GM23338 (cell line): ENCODE results near the gene NXF1. TPM values are rescaled to one million over a fixed set of nuclear protein-coding genes. Genes with fewer than 3 reads are reported as not detected.
"Not testable (repeated sequence)": the region's sequence is repeated elsewhere in the genome, so short reads cannot be mapped to it uniquely, and the experiment has no call there.

ENCODE experiments used
- ATAC-seq: fragments of 200-7000 bp; cut with Tn5 transposase; 3 replicates; pipeline ENCODE4 v1.9.1; 2020
- DNase-seq: peaks from one replicate; pipeline ENCODE4 v3.0.0-alpha.2; 2015; ENCODE audit warnings: low spot score
- H2AFZ ChIP-seq: fragments of 200-600 bp; sonication (generic); 2 replicates; pipeline ENCODE4 v1.8.0; 2016; ENCODE audit warnings: antibody characterized with exemption, mild to moderate bottlenecking, moderate library complexity
- H3F3A ChIP-seq: fragments of 200-600 bp; sonication (generic); replicated peaks from 2 replicates; pipeline ENCODE4 v1.8.0; 2017; ENCODE audit warnings: antibody characterized with exemption, mixed run types, low read depth
- H3K27ac ChIP-seq: fragments of 200-600 bp; sonication (generic); 2 replicates; pipeline ENCODE4 v1.6.1; 2016; ENCODE audit warnings: low read depth
- H3K27me3 ChIP-seq: fragments of 200-600 bp; sonication (generic); 2 replicates; pipeline ENCODE4 v1.8.0; 2016; ENCODE audit warnings: mild to moderate bottlenecking, mixed run types, moderate library complexity; ENCODE audit not compliant: insufficient read depth
- H3K36me3 ChIP-seq: fragments of 200-600 bp; sonication (generic); 2 replicates; pipeline ENCODE4 v1.8.0; 2016; ENCODE audit warnings: mild to moderate bottlenecking; ENCODE audit not compliant: insufficient read depth
- H3K4me1 ChIP-seq: fragments of 200-600 bp; sonication (generic); 2 replicates; pipeline ENCODE4 v1.8.0; 2016; ENCODE audit warnings: mild to moderate bottlenecking, moderate library complexity; ENCODE audit not compliant: insufficient read depth
- H3K4me2 ChIP-seq: fragments of 200-600 bp; sonication (generic); 2 replicates; pipeline ENCODE4 v1.7.1; 2017; ENCODE audit warnings: mixed run types
- H3K4me3 ChIP-seq: fragments of 200-600 bp; sonication (generic); 2 replicates; pipeline ENCODE4 v1.6.1; 2016; ENCODE audit warnings: mixed run types
- H3K79me2 ChIP-seq: fragments of 200-600 bp; sonication (generic); replicated peaks from 2 replicates; pipeline ENCODE4 v1.8.0; 2017; ENCODE audit warnings: mild to moderate bottlenecking; ENCODE audit not compliant: insufficient read depth
- H3K9me2 ChIP-seq: fragments of 200-600 bp; sonication (generic); 2 replicates; pipeline ENCODE4 v1.8.0; 2017; ENCODE audit not compliant: insufficient read depth
- H4K20me1 ChIP-seq: fragments of 200-600 bp; sonication (generic); replicated peaks from 2 replicates; pipeline ENCODE4 v1.8.0; 2017; ENCODE audit warnings: mild to moderate bottlenecking; ENCODE audit not compliant: insufficient read depth
- H3K27ac Mint-ChIP-seq: 2 replicates; pipeline ENCODE4 v1.8.0; 2020; ENCODE audit warnings: inconsistent platforms, mild to moderate bottlenecking, moderate library complexity, mixed read lengths
- H3K27me3 Mint-ChIP-seq: 3 replicates; pipeline ENCODE4 v1.8.0; 2022; ENCODE audit warnings: low read depth, mild to moderate bottlenecking, moderate library complexity, mixed read lengths, inconsistent platforms; ENCODE audit not compliant: insufficient read depth, poor library complexity
- H3K36me3 Mint-ChIP-seq: 3 replicates; pipeline ENCODE4 v1.8.0; 2021; ENCODE audit warnings: low read depth, mild to moderate bottlenecking, inconsistent platforms, moderate library complexity, mixed read lengths
- H3K4me1 Mint-ChIP-seq: 3 replicates; pipeline ENCODE4 v1.8.0; 2020; ENCODE audit warnings: mild to moderate bottlenecking, inconsistent platforms, mixed read lengths
- H3K4me3 Mint-ChIP-seq: 3 replicates; pipeline ENCODE4 v1.8.0; 2021; ENCODE audit warnings: moderate library complexity, mild to moderate bottlenecking, inconsistent platforms, mixed read lengths
- H3K9me3 Mint-ChIP-seq: 3 replicates; pipeline ENCODE4 v1.8.0; 2020; ENCODE audit warnings: moderate library complexity, mild to moderate bottlenecking, inconsistent platforms, mixed read lengths
- CREB1 ChIP-seq: fragments of 250-450 bp; sonication (Bioruptor Pico); IDR thresholded peaks from 2 replicates; pipeline ENCODE4 v1.5.0; 2020; ENCODE audit warnings: low read depth, mild to moderate bottlenecking, moderate library complexity
- CTCF ChIP-seq, 2 experiments: fragments of 200-600 bp in 1 of 2; sonication (generic) in 1 of 2; conservative IDR thresholded peaks; 2 replicates each; pipeline versions ENCODE4 v1.5.1 to v1.6.1; 2016 to 2017; ENCODE audit warnings: antibody characterized with exemption in 2 of 2, low read depth in 2 of 2, mild to moderate bottlenecking in 2 of 2, moderate library complexity in 1 of 2
- ETS1 ChIP-seq: IDR thresholded peaks from 2 replicates; pipeline ENCODE4 v1.6.1; 2016; ENCODE audit warnings: antibody characterized with exemption
- EZH2 ChIP-seq: fragments of 200-600 bp; sonication (generic); IDR thresholded peaks from one replicate; pipeline ENCODE4 v1.8.0; 2017; ENCODE audit warnings: antibody characterized with exemption, mild to moderate bottlenecking, low read depth; ENCODE audit not compliant: unreplicated experiment
- ZNF114 ChIP-seq: fragments of 250-450 bp; sonication (Bioruptor Pico); IDR thresholded peaks from 2 replicates; pipeline ENCODE4 v1.5.0; 2020; ENCODE audit warnings: mild to moderate bottlenecking, moderate library complexity
- ZNF462 ChIP-seq: fragments of 250-450 bp; sonication (Bioruptor Pico); IDR thresholded peaks from 2 replicates; pipeline ENCODE4 v1.5.0; 2020; ENCODE audit warnings: mild to moderate bottlenecking, moderate library complexity
- polyA plus RNA-seq: library from polyadenylated mRNA; unstranded; fragments of >200 nt; fragmentation: Nextera tagmentation; extraction: Ambion mirVana; gene quantifications from 2 replicates; pipeline ENCODE4 v1.2.1, GENCODE V29; 2016
- total RNA-seq: library from RNA; depleted of rRNA; stranded (reverse); fragments of >200 nt; shearing (Covaris generic); gene quantifications from 2 replicates; pipeline ENCODE4 v1.2.3, GENCODE V29; 2014

The NXF1 gene
- total and polyA plus RNA-seq, 2 experiments from 2014 or later, result 31.7 to 31.8 TPM

- H3K4me3 ChIP-seq, DNase-seq, H3K27ac Mint-ChIP-seq, H3K4me2 ChIP-seq, H3K9me3 Mint-ChIP-seq, H3K27me3 ChIP-seq, H3K9me2 ChIP-seq, H3K4me3 Mint-ChIP-seq, H3K27ac ChIP-seq, ATAC-seq, H2AFZ ChIP-seq: not testable (repeated sequence)
- H3K79me2 ChIP-seq, result peaks cover 30% of the 10 kb centered on the region
- H3F3A ChIP-seq, result peaks cover 21% of the 10 kb centered on the region; the same call in 1 of the 2 replicates
- Mint-ChIP-seq H3K4me1 (peaks cover 12% of the 10 kb centered on the region), H3K27me3 (peaks cover 14% of the 10 kb centered on the region), H3K36me3 (peaks cover 60% of the 10 kb centered on the region)
- H3K36me3 ChIP-seq, result peaks cover 16% of the 10 kb centered on the region
- H4K20me1 ChIP-seq, result peaks cover 14% of the 10 kb centered on the region
- peaks cover 11% of the 10 kb centered on the region for H3K4me1 ChIP-seq
Observed at GRCh38 chr11:62828130-62828529, 22.9 kb upstream of the NXF1 start.

- Mint-ChIP-seq H3K27ac (no peak overlapping the region), H3K27me3 (peaks cover 2% of the 10 kb centered on the region), H3K4me1 (no peaks in the 10 kb centered on the region), H3K9me3 (no peaks in the 10 kb centered on the region), H3K36me3 (peaks cover 71% of the 10 kb centered on the region), H3K4me3 (no peak overlapping the region)
- no peak for ATAC-seq
- Histone ChIP-seq H3K27me3 (no peaks in the 10 kb centered on the region), H3K4me3 (no peak overlapping the region), H2AFZ (no peak overlapping the region), H3F3A (0 out of 2 replicates have a peak, but pooled peaks cover 5% of the 10 kb centered on the region), H3K4me1 (no peaks in the 10 kb centered on the region), H3K27ac (no peak overlapping the region), H3K9me2 (no peaks in the 10 kb centered on the region), H3K36me3 (peaks cover 26% of the 10 kb centered on the region), H3K79me2 (peaks cover 10% of the 10 kb centered on the region; the same call in 1 of the 2 replicates), H3K4me2 (no peak overlapping the region), H4K20me1 (no peaks in the 10 kb centered on the region; the same call in 1 of the 2 replicates)
- TF ChIP-seq CTCF (conservative IDR thresholded peaks at IDR 0.05; ENCODE audit: low read depth in 2 of 2) (no peak), CREB1 (CRISPR knock-in tag) (no peak), ZNF462 (no peak), ZNF114 (no peak), ETS1 (no peak), EZH2 (no peak)
- no peak for DNase-seq
Observed at GRCh38 chr11:62823677-62824076, 18.4 kb upstream of the NXF1 start.
